Measurements from ENCODE around the gene STK25.

STK25 gene

GRCh38 chr2:241479026-241479898 lies 29.1 kb downstream of the STK25 start:
- peaks cover 5% of the 10 kb centered on the region for H3K4me1 ChIP-seq (ENCODE audit: control insufficient read depth, insufficient read depth, low read length)
- H3K9me3 ChIP-seq (ENCODE audit: control insufficient read depth, low read length): no peaks in the 10 kb centered on the region
- peaks cover 10% of the 10 kb centered on the region for H3K36me3 ChIP-seq (ENCODE audit: control insufficient read depth, insufficient read depth, low read length)
- H3K27me3 ChIP-seq (ENCODE audit: control insufficient read depth, insufficient read depth, low read length): no peaks in the 10 kb centered on the region
- no peak overlapping the region for H3K4me3 ChIP-seq (ENCODE audit: low read length)
- H3K9ac ChIP-seq (ENCODE audit: low read length): no peak overlapping the region

GRCh38 chr2:241478166-241478565 lies 30.2 kb downstream of the STK25 start:
- no peak overlapping the region for H3K9ac ChIP-seq (ENCODE audit: low read length)
- no peak overlapping the region for H3K4me3 ChIP-seq (ENCODE audit: low read length)
- peaks cover 5% of the 10 kb centered on the region for H3K4me1 ChIP-seq (ENCODE audit: control insufficient read depth, insufficient read depth, low read length)
- H3K36me3 ChIP-seq (ENCODE audit: control insufficient read depth, insufficient read depth, low read length): peaks cover 7% of the 10 kb centered on the region
- H3K9me3 ChIP-seq (ENCODE audit: control insufficient read depth, low read length): no peaks in the 10 kb centered on the region
- no peaks in the 10 kb centered on the region for H3K27me3 ChIP-seq (ENCODE audit: control insufficient read depth, insufficient read depth, low read length)

GRCh38 chr2:241475267-241475666 lies 33.1 kb downstream of the STK25 start:
- H3K9me3 ChIP-seq (ENCODE audit: control insufficient read depth, low read length): no peaks in the 10 kb centered on the region
- H3K4me1 ChIP-seq (ENCODE audit: control insufficient read depth, insufficient read depth, low read length): peaks cover 5% of the 10 kb centered on the region
- H3K4me3 ChIP-seq (ENCODE audit: low read length): no peak overlapping the region
- no peak overlapping the region for H3K9ac ChIP-seq (ENCODE audit: low read length)
- H3K27me3 ChIP-seq (ENCODE audit: control insufficient read depth, insufficient read depth, low read length): no peaks in the 10 kb centered on the region
- H3K36me3 ChIP-seq (ENCODE audit: control insufficient read depth, insufficient read depth, low read length): no peaks in the 10 kb centered on the region

GRCh38 chr2:241473399-241473798 lies 35.0 kb downstream of the STK25 start:
- H3K9me3 ChIP-seq (ENCODE audit: control insufficient read depth, low read length): no peaks in the 10 kb centered on the region
- no peaks in the 10 kb centered on the region for H3K27me3 ChIP-seq (ENCODE audit: control insufficient read depth, insufficient read depth, low read length)
- no peak overlapping the region for H3K4me3 ChIP-seq (ENCODE audit: low read length)
- H3K4me1 ChIP-seq (ENCODE audit: control insufficient read depth, insufficient read depth, low read length): peaks cover 5% of the 10 kb centered on the region
- no peak overlapping the region for H3K9ac ChIP-seq (ENCODE audit: low read length)
- no peaks in the 10 kb centered on the region for H3K36me3 ChIP-seq (ENCODE audit: control insufficient read depth, insufficient read depth, low read length)

- no peak overlapping the region for H3K9ac ChIP-seq (ENCODE audit: low read length)
- H3K4me1 ChIP-seq (ENCODE audit: control insufficient read depth, insufficient read depth, low read length): no peaks in the 10 kb centered on the region
- H3K4me3 ChIP-seq (ENCODE audit: low read length): no peak overlapping the region
- H3K9me3 ChIP-seq (ENCODE audit: control insufficient read depth, low read length): no peaks in the 10 kb centered on the region
- H3K27me3 ChIP-seq (ENCODE audit: control insufficient read depth, insufficient read depth, low read length): no peaks in the 10 kb centered on the region
- H3K36me3 ChIP-seq (ENCODE audit: control insufficient read depth, insufficient read depth, low read length): no peaks in the 10 kb centered on the region
Measured at GRCh38 chr2:241469746-241470145, 38.6 kb downstream of the STK25 start.

- Histone ChIP-seq H3K27me3 (ENCODE audit: control insufficient read depth, insufficient read depth, low read length) (no peaks in the 10 kb centered on the region), H3K4me3 (ENCODE audit: low read length) (no peak overlapping the region), H3K4me1 (ENCODE audit: control insufficient read depth, insufficient read depth, low read length) (no peaks in the 10 kb centered on the region), H3K9ac (ENCODE audit: low read length) (no peak overlapping the region), H3K9me3 (ENCODE audit: control insufficient read depth, low read length) (no peaks in the 10 kb centered on the region), H3K36me3 (ENCODE audit: control insufficient read depth, insufficient read depth, low read length) (peaks cover 3% of the 10 kb centered on the region)
Measured at GRCh38 chr2:241468476-241468781, 40.0 kb downstream of the STK25 start.

- Histone ChIP-seq H3K4me3 (ENCODE audit: low read length) (no peak overlapping the region), H3K27me3 (ENCODE audit: control insufficient read depth, insufficient read depth, low read length) (no peaks in the 10 kb centered on the region), H3K36me3 (ENCODE audit: control insufficient read depth, insufficient read depth, low read length) (peaks cover 8% of the 10 kb centered on the region), H3K4me1 (ENCODE audit: control insufficient read depth, insufficient read depth, low read length) (no peaks in the 10 kb centered on the region), H3K9ac (ENCODE audit: low read length) (no peak overlapping the region), H3K9me3 (ENCODE audit: control insufficient read depth, low read length) (no peaks in the 10 kb centered on the region)
Measured at GRCh38 chr2:241467777-241468475, 40.5 kb downstream of the STK25 start.

- no peak overlapping the region for H3K9ac ChIP-seq (ENCODE audit: low read length)
- H3K4me3 ChIP-seq (ENCODE audit: low read length): no peak overlapping the region
- no peaks in the 10 kb centered on the region for H3K9me3 ChIP-seq (ENCODE audit: control insufficient read depth, low read length)
- H3K36me3 ChIP-seq (ENCODE audit: control insufficient read depth, insufficient read depth, low read length): peaks cover 8% of the 10 kb centered on the region
- no peaks in the 10 kb centered on the region for H3K27me3 ChIP-seq (ENCODE audit: control insufficient read depth, insufficient read depth, low read length)
- peaks cover 11% of the 10 kb centered on the region for H3K4me1 ChIP-seq (ENCODE audit: control insufficient read depth, insufficient read depth, low read length)
Measured at GRCh38 chr2:241466230-241466629, 42.2 kb downstream of the STK25 start.

- H3K4me1 ChIP-seq (ENCODE audit: control insufficient read depth, insufficient read depth, low read length): peaks cover 16% of the 10 kb centered on the region
- no peaks in the 10 kb centered on the region for H3K27me3 ChIP-seq (ENCODE audit: control insufficient read depth, insufficient read depth, low read length)
- peaks cover 8% of the 10 kb centered on the region for H3K36me3 ChIP-seq (ENCODE audit: control insufficient read depth, insufficient read depth, low read length)
- no peak overlapping the region for H3K9ac ChIP-seq (ENCODE audit: low read length)
- H3K9me3 ChIP-seq (ENCODE audit: control insufficient read depth, low read length): no peaks in the 10 kb centered on the region
- H3K4me3 ChIP-seq (ENCODE audit: low read length): no peak overlapping the region
Measured at GRCh38 chr2:241465543-241465942, 42.8 kb downstream of the STK25 start.

- Histone ChIP-seq H3K9ac (ENCODE audit: low read length) (no peak overlapping the region), H3K36me3 (ENCODE audit: control insufficient read depth, insufficient read depth, low read length) (peaks cover 8% of the 10 kb centered on the region), H3K9me3 (ENCODE audit: control insufficient read depth, low read length) (no peaks in the 10 kb centered on the region), H3K4me3 (ENCODE audit: low read length) (no peak overlapping the region), H3K4me1 (ENCODE audit: control insufficient read depth, insufficient read depth, low read length) (peaks cover 16% of the 10 kb centered on the region), H3K27me3 (ENCODE audit: control insufficient read depth, insufficient read depth, low read length) (no peaks in the 10 kb centered on the region)
Measured at GRCh38 chr2:241463276-241464135, 44.9 kb downstream of the STK25 start.

- Histone ChIP-seq H3K27me3 (ENCODE audit: control insufficient read depth, insufficient read depth, low read length) (no peaks in the 10 kb centered on the region), H3K9me3 (ENCODE audit: control insufficient read depth, low read length) (no peaks in the 10 kb centered on the region), H3K9ac (ENCODE audit: low read length) (no peak overlapping the region), H3K4me1 (ENCODE audit: control insufficient read depth, insufficient read depth, low read length) (peaks cover 16% of the 10 kb centered on the region), H3K4me3 (ENCODE audit: low read length) (no peak overlapping the region), H3K36me3 (ENCODE audit: control insufficient read depth, insufficient read depth, low read length) (peaks cover 8% of the 10 kb centered on the region)
Measured at GRCh38 chr2:241461693-241462677, 46.4 kb downstream of the STK25 start.

All from mucosa of stomach (tissue), 1 donor.